ENCODE results near the gene SYS1. TPM values are rescaled to one million over a fixed set of nuclear protein-coding genes. Genes with fewer than 3 reads are reported as not detected.

Gene SYS1
- total and polyA plus RNA-seq, 10 donors = 15.1 to 69.8 (median 32.2) TPM

- peak; percentile 82 for DNase-seq
- no peak for TF ChIP-seq POLR2A (IDR thresholded peaks at IDR 0.05)
- TF ChIP-seq, protein P1, sequence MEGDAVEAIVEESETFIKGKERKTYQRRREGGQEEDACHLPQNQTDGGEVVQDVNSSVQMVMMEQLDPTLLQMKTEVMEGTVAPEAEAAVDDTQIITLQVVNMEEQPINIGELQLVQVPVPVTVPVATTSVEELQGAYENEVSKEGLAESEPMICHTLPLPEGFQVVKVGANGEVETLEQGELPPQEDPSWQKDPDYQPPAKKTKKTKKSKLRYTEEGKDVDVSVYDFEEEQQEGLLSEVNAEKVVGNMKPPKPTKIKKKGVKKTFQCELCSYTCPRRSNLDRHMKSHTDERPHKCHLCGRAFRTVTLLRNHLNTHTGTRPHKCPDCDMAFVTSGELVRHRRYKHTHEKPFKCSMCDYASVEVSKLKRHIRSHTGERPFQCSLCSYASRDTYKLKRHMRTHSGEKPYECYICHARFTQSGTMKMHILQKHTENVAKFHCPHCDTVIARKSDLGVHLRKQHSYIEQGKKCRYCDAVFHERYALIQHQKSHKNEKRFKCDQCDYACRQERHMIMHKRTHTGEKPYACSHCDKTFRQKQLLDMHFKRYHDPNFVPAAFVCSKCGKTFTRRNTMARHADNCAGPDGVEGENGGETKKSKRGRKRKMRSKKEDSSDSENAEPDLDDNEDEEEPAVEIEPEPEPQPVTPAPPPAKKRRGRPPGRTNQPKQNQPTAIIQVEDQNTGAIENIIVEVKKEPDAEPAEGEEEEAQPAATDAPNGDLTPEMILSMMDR (IDR thresholded peaks at IDR 0.05 in 8 of 11, conservative IDR thresholded peaks at IDR 0.05 in 3 of 11) = no peak
- no peak for TF ChIP-seq POLR2AphosphoS5 (IDR thresholded peaks at IDR 0.05)
- no peaks in the 10 kb centered on the region for H3K9me3 ChIP-seq
- H3K4me3 ChIP-seq = peak overlapping the region in 7 of 8 donors; percentile 24 to 72 (median 48)
- H3K27me3 ChIP-seq (replicated peaks in 1 of 7) = no peaks in the 10 kb centered on the region
- WGBS, 5 donors = 39 to 59% (median 46%) methylated on average over 20 to 30 of the region's 30 CpGs
- peak overlapping the region in 6 of 8 donors; percentile 70 to 85 (median 78) for H3K27ac ChIP-seq
- peaks cover 18 to 67% (median 45%) of the 10 kb centered on the region in 6 donors for H3K4me1 ChIP-seq
- H3K36me3 ChIP-seq = peaks cover 0 to 47% (median 3%) of the 10 kb centered on the region in 6 donors
- intact Hi-C loops (cut with DNase I; ENCODE audit: low total_unique reads) = loop anchor here (5.0 kb wide), 2 partner anchors 45 to 65 kb away; partner anchors contain the start of gene PIGT
These were observed 9.8 kb downstream of the SYS1 start for GRCh38 chr20:45372646-45373352.

GRCh38 chr20:45373353-45374100 lies 10.6 kb downstream of the SYS1 start:
- H3K4me3 ChIP-seq = peak overlapping the region; percentile 24 to 72 (median 48)
- H3K27me3 ChIP-seq (replicated peaks in 1 of 7) = no peaks in the 10 kb centered on the region
- peak overlapping the region; percentile 5 to 85 (median 75) for H3K27ac ChIP-seq
- H3K36me3 ChIP-seq = peaks cover 0 to 42% (median 0%) of the 10 kb centered on the region in 6 donors
- no peaks in the 10 kb centered on the region for H3K9me3 ChIP-seq
- DNase-seq = peak; percentile 97
- TF ChIP-seq POLR2AphosphoS5 (IDR thresholded peaks at IDR 0.05) = peak; percentile 67 to 80 (median 72)
- TF ChIP-seq POLR2A (IDR thresholded peaks at IDR 0.05) = no peak
- TF ChIP-seq, protein P1 (IDR thresholded peaks at IDR 0.05 in 8 of 11, conservative IDR thresholded peaks at IDR 0.05 in 3 of 11) = peak; percentile 80 to 96 (median 89)
- peaks cover 14 to 60% (median 38%) of the 10 kb centered on the region in 6 donors for H3K4me1 ChIP-seq
- 3 to 10% (median 5%) methylated on average over 38 of the region's 38 CpGs for WGBS, 5 donors
- intact Hi-C loops (cut with DNase I; ENCODE audit: low total_unique reads) = loop anchor here (5.0 kb wide), 2 partner anchors 44 to 64 kb away; partner anchors contain the start of gene PIGT

DNA sequence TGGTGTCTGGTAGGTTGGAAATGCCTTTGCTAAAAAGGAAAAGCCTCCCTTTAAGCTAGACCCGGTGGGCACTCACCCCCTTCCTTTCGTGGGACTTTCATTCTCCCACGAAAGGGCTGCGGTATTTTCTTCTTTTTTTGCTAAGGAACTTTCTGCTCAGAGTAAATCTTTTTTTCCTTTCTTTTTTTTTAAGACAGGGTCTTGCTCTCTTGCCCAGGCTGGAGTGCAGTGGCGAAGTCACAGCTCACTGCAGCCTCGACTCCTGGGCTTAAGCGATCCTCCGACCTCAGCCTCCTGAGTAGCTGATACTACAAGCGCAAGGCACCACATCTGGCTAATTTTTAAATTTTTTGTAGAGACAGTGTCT lies 11.1 kb downstream of the SYS1 start:
- no peak for DNase-seq
- 51 to 57% (median 55%) methylated on average over 9 of the region's 9 CpGs for WGBS, 5 donors
- Histone ChIP-seq H3K36me3 (peaks cover 0 to 39% (median 0%) of the 10 kb centered on the region in 6 donors), H3K4me1 (peaks cover 8 to 54% (median 32%) of the 10 kb centered on the region in 6 donors), H3K27me3 (replicated peaks in 1 of 7) (no peaks in the 10 kb centered on the region), H3K27ac (peak overlapping the region in 7 of 8 donors; percentile 70 to 85 (median 76)), H3K4me3 (peak overlapping the region; percentile 24 to 72 (median 48)), H3K9me3 (no peaks in the 10 kb centered on the region)
- intact Hi-C loops (cut with DNase I; ENCODE audit: low total_unique reads) = loop anchor here (5.0 kb wide), 2 partner anchors 43 to 63 kb away; partner anchors contain the start of gene PIGT
- TF ChIP-seq, protein P1 (IDR thresholded peaks at IDR 0.05 in 8 of 11, conservative IDR thresholded peaks at IDR 0.05 in 3 of 11) = peak in 3 of 11 experiments; percentile 0 to 57 (median 22)
- no peak for TF ChIP-seq POLR2A (IDR thresholded peaks at IDR 0.05)

Data from spleen (tissue), 11 donors.